ENCODE data around the gene FBN3.
"Not testable (repeated sequence)": the region's sequence is repeated elsewhere in the genome, so short reads cannot be mapped to it uniquely, and the experiment has no call there.

FBN3 gene

GRCh38 chr19:8041531-8041931 is 107.9 kb downstream of the FBN3 start:
- no peak for DNase-seq (ENCODE audit: low spot score in 2 of 2)
- no peaks in the 10 kb centered on the region for H3K36me3 Mint-ChIP-seq
- H3K9me3 Mint-ChIP-seq, result no peaks in the 10 kb centered on the region
- no peaks in the 10 kb centered on the region for H3K4me1 Mint-ChIP-seq
- no peak overlapping the region for H3K27ac Mint-ChIP-seq
- no peak for ATAC-seq
- H3K4me3 Mint-ChIP-seq, result no peak overlapping the region

GRCh38 chr19:8039231-8039630 is 110.2 kb downstream of the FBN3 start:
- ATAC-seq, result no peak
- Mint-ChIP-seq H3K4me1 (no peaks in the 10 kb centered on the region), H3K27ac (no peak overlapping the region), H3K4me3 (no peak overlapping the region), H3K9me3 (no peaks in the 10 kb centered on the region), H3K36me3 (no peaks in the 10 kb centered on the region)
- DNase-seq (ENCODE audit: low spot score in 2 of 2), result no peak

DNA sequence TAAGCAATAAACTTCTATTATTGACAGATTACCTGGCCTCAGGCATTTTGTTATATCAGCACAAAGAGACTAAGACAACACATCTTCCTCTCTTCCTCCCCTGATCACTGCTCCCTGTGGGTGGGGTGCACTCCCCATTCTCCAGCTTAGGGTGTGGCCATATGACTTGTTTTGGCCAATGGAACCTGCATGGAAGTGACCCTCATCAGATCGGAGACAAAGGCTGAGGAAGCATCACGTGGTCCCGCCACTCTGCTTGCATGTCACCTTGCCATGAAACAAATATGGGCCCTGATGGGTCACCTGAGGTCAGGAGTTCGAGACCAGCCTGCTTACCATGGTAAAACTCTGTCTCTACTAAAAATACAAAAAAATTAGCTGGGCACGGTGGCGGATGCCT is 110.6 kb downstream of the FBN3 start:
- Mint-ChIP-seq H3K4me1 (no peaks in the 10 kb centered on the region), H3K27ac (no peak overlapping the region), H3K9me3 (no peaks in the 10 kb centered on the region), H3K36me3 (no peaks in the 10 kb centered on the region), H3K4me3 (no peak overlapping the region)
- DNase-seq (ENCODE audit: low spot score in 2 of 2), result no peak
- no peak for ATAC-seq

GRCh38 chr19:8036434-8037099 is 112.8 kb downstream of the FBN3 start:
- H3K4me3 Mint-ChIP-seq, result no peak overlapping the region
- no peaks in the 10 kb centered on the region for H3K9me3 Mint-ChIP-seq
- no peak for DNase-seq (ENCODE audit: low spot score in 2 of 2)
- H3K4me1 Mint-ChIP-seq, result no peaks in the 10 kb centered on the region
- no peak for ATAC-seq
- no peaks in the 10 kb centered on the region for H3K36me3 Mint-ChIP-seq
- no peak overlapping the region for H3K27ac Mint-ChIP-seq

DNA sequence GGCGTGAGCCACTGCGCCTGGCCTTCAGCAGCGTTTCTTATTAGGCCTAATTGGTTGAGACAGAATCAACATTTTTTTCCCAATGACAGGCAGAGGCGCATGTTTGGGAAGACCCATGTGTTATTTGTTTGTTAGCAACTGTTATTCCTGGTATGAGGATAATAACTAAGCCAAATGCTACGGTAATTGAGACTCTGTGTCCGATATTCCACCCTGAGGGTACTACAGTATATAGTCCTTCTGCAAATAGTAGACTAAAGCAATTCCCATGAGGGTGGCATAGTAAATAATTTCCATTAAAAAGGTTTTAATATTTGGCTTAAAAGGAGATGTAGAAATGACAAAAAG is 115.2 kb downstream of the FBN3 start:
- no peaks in the 10 kb centered on the region for H3K4me1 Mint-ChIP-seq
- ATAC-seq (no peak), DNase-seq (ENCODE audit: low spot score in 2 of 2) (no peak)
- no peaks in the 10 kb centered on the region for H3K36me3 Mint-ChIP-seq
- no peaks in the 10 kb centered on the region for H3K9me3 Mint-ChIP-seq
- H3K4me3 Mint-ChIP-seq, result no peak overlapping the region
- no peak overlapping the region for H3K27ac Mint-ChIP-seq

DNA sequence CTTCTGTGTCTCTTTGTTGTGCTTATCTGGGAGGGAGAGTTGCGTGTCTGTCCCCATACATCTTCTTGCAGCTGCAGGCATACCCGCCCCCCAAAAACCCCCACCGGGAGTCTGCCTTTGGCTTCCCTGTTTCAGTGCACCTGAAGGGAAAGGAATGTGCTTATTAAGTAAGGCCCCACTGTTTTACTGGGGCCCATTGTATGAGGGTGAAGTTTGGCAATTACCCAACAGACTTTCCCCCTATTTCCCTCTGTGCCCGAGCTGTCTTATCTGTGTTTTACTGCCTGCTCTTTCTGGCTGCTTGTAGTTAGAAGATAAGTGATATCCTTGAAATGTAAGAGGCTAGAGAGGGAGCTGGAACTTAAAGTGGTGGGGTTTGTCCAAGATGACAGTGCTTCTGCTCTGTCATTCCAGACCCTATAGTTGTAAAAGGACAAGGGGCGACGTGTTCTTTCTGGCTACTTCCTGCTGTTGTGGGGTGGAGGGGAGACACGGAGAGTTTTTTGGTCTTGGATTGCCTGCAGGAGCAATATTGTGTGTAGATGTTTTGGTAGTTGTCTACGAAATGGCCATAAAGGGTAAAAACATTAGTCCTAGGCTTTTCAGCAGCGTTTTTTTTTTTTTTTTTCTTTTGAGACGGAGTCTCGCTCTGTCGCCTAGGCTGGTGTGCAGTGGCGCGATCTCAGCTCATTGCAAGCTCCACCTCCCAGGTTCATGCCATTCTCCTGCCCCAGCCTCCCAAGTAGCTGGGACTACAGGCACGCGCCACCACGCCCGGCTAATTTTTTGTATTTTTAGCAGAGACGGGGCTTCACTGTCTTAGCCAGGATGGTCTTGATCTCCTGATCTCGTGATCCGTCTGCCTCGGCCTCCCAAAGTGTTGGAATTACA is 115.9 kb downstream of the FBN3 start:
- not testable (repeated sequence) for H3K27ac Mint-ChIP-seq; H3K4me1 Mint-ChIP-seq; H3K9me3 Mint-ChIP-seq; DNase-seq (ENCODE audit: low spot score in 2 of 2); H3K4me3 Mint-ChIP-seq; ATAC-seq; H3K36me3 Mint-ChIP-seq

DNA sequence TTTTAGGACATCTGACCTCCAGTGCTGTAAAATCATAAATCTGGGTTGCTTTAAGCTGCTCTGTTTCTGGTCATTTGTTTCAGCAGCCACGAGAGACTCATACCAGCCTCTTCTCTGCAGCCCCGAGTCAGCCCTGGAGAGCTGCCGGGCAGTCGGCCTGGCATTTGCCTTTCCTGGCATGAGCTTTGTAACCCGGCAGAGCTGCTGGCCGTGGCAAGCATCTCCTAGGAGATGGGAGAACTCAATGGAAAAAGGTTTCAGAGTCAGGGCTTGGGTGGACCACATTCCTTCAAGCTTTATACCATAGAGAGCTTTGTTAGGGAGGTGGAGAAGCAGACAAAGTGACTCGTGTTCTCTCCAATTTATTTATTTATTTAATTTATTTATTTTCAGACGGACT is 118.4 kb downstream of the FBN3 start:
- no peaks in the 10 kb centered on the region for H3K9me3 Mint-ChIP-seq
- H3K27ac Mint-ChIP-seq, result no peak overlapping the region
- ATAC-seq, result no peak
- DNase-seq (ENCODE audit: low spot score in 2 of 2), result no peak
- no peaks in the 10 kb centered on the region for H3K36me3 Mint-ChIP-seq
- no peak overlapping the region for H3K4me3 Mint-ChIP-seq
- no peaks in the 10 kb centered on the region for H3K4me1 Mint-ChIP-seq

DNA sequence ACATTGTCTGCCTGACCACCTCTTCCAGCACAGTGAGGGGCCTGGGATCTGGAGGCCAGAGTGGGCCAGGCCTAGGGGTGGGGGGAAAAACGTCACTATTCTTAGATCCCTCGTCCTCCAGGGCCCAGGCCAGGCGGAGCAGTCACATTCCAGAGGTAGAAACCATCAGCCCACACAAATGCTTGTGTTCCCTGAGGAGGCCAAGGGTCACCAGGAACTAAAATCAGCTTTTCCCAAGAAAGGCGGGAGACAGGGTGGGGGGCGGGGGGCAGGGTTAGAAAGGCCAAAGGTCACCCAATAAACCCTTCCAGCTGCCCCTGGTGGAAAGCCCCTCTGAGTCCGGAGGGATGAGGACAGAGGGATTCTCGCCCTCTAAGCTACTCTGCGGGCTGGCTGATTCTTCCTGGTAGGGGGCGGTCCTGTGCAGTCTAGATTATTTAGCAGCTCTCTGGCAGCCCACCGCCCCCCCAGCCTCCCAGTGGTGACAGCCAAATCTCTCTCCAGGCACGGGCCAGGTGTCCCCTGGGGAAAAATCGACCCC is 120.4 kb downstream of the FBN3 start:
- Mint-ChIP-seq H3K4me3 (no peak overlapping the region), H3K4me1 (no peaks in the 10 kb centered on the region), H3K36me3 (no peaks in the 10 kb centered on the region), H3K9me3 (no peaks in the 10 kb centered on the region), H3K27ac (no peak overlapping the region)
- no peak for DNase-seq (ENCODE audit: low spot score in 2 of 2)
- ATAC-seq, result no peak

GRCh38 chr19:8025316-8025715 is 124.1 kb downstream of the FBN3 start:
- no peak overlapping the region for H3K4me3 Mint-ChIP-seq
- ATAC-seq (no peak), DNase-seq (ENCODE audit: low spot score in 2 of 2) (no peak)
- no peaks in the 10 kb centered on the region for H3K9me3 Mint-ChIP-seq
- no peaks in the 10 kb centered on the region for H3K36me3 Mint-ChIP-seq
- H3K4me1 Mint-ChIP-seq, result no peaks in the 10 kb centered on the region
- no peak overlapping the region for H3K27ac Mint-ChIP-seq

DNA sequence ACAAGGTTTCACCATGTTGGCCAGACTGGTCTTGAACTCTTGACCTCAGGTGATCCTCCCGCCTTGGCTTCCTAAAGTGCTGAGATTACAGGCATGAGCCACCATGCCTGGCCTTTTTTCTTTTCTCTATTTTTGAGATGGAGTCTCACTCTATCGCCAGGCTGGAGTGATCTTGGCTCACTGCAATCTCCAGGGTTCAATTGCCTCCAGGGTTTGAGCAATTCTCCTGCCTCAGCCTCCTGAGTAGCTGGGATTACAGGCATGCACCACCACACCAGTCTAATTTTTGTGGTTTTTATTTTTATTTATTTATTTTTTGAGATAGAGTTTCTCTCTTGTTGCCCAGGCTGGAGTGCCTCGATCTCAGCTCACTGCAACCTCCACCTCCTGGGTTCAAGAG is 125.1 kb downstream of the FBN3 start:
- not testable (repeated sequence) for H3K4me3 Mint-ChIP-seq; H3K4me1 Mint-ChIP-seq; ATAC-seq; H3K36me3 Mint-ChIP-seq; H3K27ac Mint-ChIP-seq; DNase-seq (ENCODE audit: low spot score in 2 of 2); H3K9me3 Mint-ChIP-seq

DNA sequence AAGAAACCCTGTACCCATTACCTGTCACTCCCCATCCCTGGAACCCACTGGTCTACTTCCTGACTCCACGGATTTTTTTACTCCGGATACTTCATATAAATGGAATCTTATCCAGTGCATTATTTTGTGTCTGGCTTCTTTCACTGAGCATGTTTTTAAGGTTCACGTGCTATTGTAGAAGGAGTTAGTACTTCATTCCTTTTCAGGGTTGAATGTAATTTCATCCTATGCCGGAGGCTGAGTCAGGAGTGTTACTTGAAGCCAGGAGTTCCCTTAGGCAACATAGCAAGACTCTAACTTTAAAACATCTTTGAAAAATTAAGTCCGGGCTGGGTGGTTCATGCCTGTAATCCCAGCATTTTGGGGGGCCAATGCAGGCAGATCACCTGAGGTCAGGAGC is 126.0 kb downstream of the FBN3 start:
- ATAC-seq (no peak), DNase-seq (ENCODE audit: low spot score in 2 of 2) (no peak)
- H3K4me1 Mint-ChIP-seq, result no peaks in the 10 kb centered on the region
- peak overlapping the region; percentile 52 for H3K27ac Mint-ChIP-seq
- no peak overlapping the region for H3K4me3 Mint-ChIP-seq
- no peaks in the 10 kb centered on the region for H3K9me3 Mint-ChIP-seq
- H3K36me3 Mint-ChIP-seq, result no peaks in the 10 kb centered on the region

- Mint-ChIP-seq H3K36me3 (no peaks in the 10 kb centered on the region), H3K4me3 (no peak overlapping the region), H3K27ac (no peak overlapping the region), H3K4me1 (peaks cover 7% of the 10 kb centered on the region), H3K9me3 (no peaks in the 10 kb centered on the region)
- ATAC-seq, result no peak
- DNase-seq (ENCODE audit: low spot score in 2 of 2), result no peak
These were observed 127.1 kb downstream of the FBN3 start for GRCh38 chr19:8022275-8022674.

GRCh38 chr19:8021374-8021773 is 128.0 kb downstream of the FBN3 start:
- H3K4me3 Mint-ChIP-seq, result no peak overlapping the region
- no peak for DNase-seq (ENCODE audit: low spot score in 2 of 2)
- H3K27ac Mint-ChIP-seq, result no peak overlapping the region
- ATAC-seq, result no peak
- no peaks in the 10 kb centered on the region for H3K9me3 Mint-ChIP-seq
- H3K36me3 Mint-ChIP-seq, result no peaks in the 10 kb centered on the region
- H3K4me1 Mint-ChIP-seq, result peaks cover 8% of the 10 kb centered on the region

DNA sequence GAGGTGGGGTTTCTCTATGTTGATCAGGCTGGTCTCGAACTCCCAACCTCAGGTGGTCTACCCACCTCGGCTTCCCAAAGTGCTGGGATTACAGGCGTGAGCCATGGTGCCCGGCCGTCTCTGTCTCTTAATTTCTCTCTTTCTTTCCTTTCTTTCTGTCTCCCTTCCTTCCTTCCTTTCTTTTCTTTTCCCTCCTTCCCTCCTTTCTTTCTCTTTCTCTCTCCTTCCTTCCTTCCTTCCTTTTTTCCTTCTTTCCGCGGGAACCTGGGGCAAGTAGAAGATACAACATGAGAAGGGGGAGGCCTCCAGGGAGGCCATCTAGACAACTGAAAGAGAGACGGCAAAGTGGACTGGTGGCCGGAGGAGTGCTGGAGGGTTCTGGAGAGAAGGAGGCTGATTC is 128.7 kb downstream of the FBN3 start:
- Mint-ChIP-seq H3K27ac (no peak overlapping the region), H3K36me3 (no peaks in the 10 kb centered on the region), H3K4me3 (no peak overlapping the region), H3K9me3 (no peaks in the 10 kb centered on the region), H3K4me1 (peaks cover 8% of the 10 kb centered on the region)
- no peak for DNase-seq (ENCODE audit: low spot score in 2 of 2)
- ATAC-seq, result no peak

DNA sequence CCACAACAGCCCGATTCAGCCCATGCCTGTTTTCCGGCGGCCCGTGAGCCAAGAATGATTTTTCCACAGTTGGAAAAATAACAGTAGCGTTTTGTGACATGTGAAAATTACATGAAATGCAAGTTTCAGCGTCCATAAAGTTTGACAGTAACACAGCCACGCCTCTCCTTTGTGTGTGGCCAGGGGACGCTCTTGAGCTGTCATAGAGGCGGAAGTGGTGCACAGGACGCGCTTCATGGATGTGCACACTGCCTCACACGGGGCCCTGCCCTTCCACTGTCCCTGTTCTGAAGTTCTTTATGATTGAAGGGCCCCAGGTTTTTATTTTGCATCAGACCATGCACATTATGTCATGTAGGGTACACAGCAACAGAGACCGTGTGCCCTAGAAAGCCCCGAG is 131.6 kb downstream of the FBN3 start:
- H3K4me3 Mint-ChIP-seq, result no peak overlapping the region
- H3K27ac Mint-ChIP-seq, result no peak overlapping the region
- no peaks in the 10 kb centered on the region for H3K9me3 Mint-ChIP-seq
- ATAC-seq, result peak; percentile 76
- DNase-seq (ENCODE audit: low spot score in 2 of 2), result no peak
- peaks cover 8% of the 10 kb centered on the region for H3K4me1 Mint-ChIP-seq
- no peaks in the 10 kb centered on the region for H3K36me3 Mint-ChIP-seq
